Stromal cell of bone marrow (primary cell): ENCODE data around the gene FOXD4L1.
"Not testable (repeated sequence)": the region's sequence is repeated elsewhere in the genome, so short reads cannot be mapped to it uniquely, and the experiment has no call there.

Source experiments
- DNase-seq: peaks from one replicate; pipeline ENCODE4 v3.0.0-alpha.2; 2012; ENCODE audit warnings: low read depth

The FOXD4L1 gene

GRCh38 chr2:113498365-113498764, at the start of gene FOXD4L1:
TSS of gene FOXD4L1 (plus strand) at chr2:113498665. CDS start at chr2:113499257, 592 bp downstream.
- not testable (repeated sequence) for DNase-seq

- DNase-seq = not testable (repeated sequence)
Measured at GRCh38 chr2:113465770-113466169, 32.7 kb upstream of the FOXD4L1 start.

GRCh38 chr2:113476688-113477368, 21.6 kb upstream of the FOXD4L1 start:
- DNase-seq = not testable (repeated sequence)

- DNase-seq = not testable (repeated sequence)
Measured at GRCh38 chr2:113496527-113496926, 1.9 kb upstream of the FOXD4L1 start.

GRCh38 chr2:113499019-113499885, 787 bp downstream of the FOXD4L1 start:
- DNase-seq = not testable (repeated sequence)

- not testable (repeated sequence) for DNase-seq
Measured at GRCh38 chr2:113499886-113500722, 1.6 kb downstream of the FOXD4L1 start.

GRCh38 chr2:113500723-113501038, 2.2 kb downstream of the FOXD4L1 start:
- DNase-seq = not testable (repeated sequence)

GRCh38 chr2:113502216-113503093, 4.0 kb downstream of the FOXD4L1 start:
- DNase-seq = not testable (repeated sequence)

- DNase-seq = not testable (repeated sequence)
Measured at GRCh38 chr2:113503094-113504042, 4.9 kb downstream of the FOXD4L1 start.

GRCh38 chr2:113504081-113504480, 5.6 kb downstream of the FOXD4L1 start:
- not testable (repeated sequence) for DNase-seq

- DNase-seq = not testable (repeated sequence)
Measured at GRCh38 chr2:113507394-113508140, 9.1 kb downstream of the FOXD4L1 start.

- not testable (repeated sequence) for DNase-seq
Measured at GRCh38 chr2:113508187-113508586, 9.7 kb downstream of the FOXD4L1 start.

GRCh38 chr2:113510913-113511312, 12.4 kb downstream of the FOXD4L1 start:
- not testable (repeated sequence) for DNase-seq

- not testable (repeated sequence) for DNase-seq
Measured at GRCh38 chr2:113511859-113512258, 13.4 kb downstream of the FOXD4L1 start.

GRCh38 chr2:113515457-113515856, 17.0 kb downstream of the FOXD4L1 start:
- not testable (repeated sequence) for DNase-seq

GRCh38 chr2:113515995-113516394, 17.5 kb downstream of the FOXD4L1 start:
- not testable (repeated sequence) for DNase-seq

GRCh38 chr2:113517025-113517424, 18.6 kb downstream of the FOXD4L1 start:
- DNase-seq = not testable (repeated sequence)

GRCh38 chr2:113520837-113521236, 22.4 kb downstream of the FOXD4L1 start:
- not testable (repeated sequence) for DNase-seq

- not testable (repeated sequence) for DNase-seq
Measured at GRCh38 chr2:113521492-113521891, 23.0 kb downstream of the FOXD4L1 start.
